A673 (cell line): ENCODE results near the gene MAP3K13. TPM values are rescaled to one million over a fixed set of nuclear protein-coding genes. Genes with fewer than 3 reads are reported as not detected.

Source experiments
- BruUV-seq: library from RNA; stranded (reverse); fragments of 400-500 nt; replicated peaks from 2 replicates; lab custom pipeline; 2021; lab: Mats Ljungman, UMichigan
- CTCF ChIA-PET: fragments of 300-600 bp; sonication (Branson Sonifier 250); formaldehyde crosslinking; loops from one replicate; lab custom pipeline; 2022; ENCODE audit warnings: antibody characterized with exemption; lab: Charles Lee
- POLR2A ChIA-PET: fragments of 300-600 bp; sonication (Branson Sonifier 250); formaldehyde crosslinking; loops from one replicate; lab custom pipeline; 2022; ENCODE audit warnings: antibody characterized with exemption; ENCODE audit not compliant: low non-redundant PET; lab: Charles Lee
- DNase-seq: peaks from one replicate; pipeline ENCODE4 v3.0.0-alpha.2; 2015; ENCODE audit warnings: low spot score
- H3K27ac ChIP-seq: fragments of 200-600 bp; sonication (generic); 2 replicates; pipeline ENCODE4 v1.5.1; 2016; ENCODE audit warnings: mixed run types, low read depth, mild to moderate bottlenecking, mixed read lengths, antibody characterized with exemption, low read length; ENCODE audit not compliant: poor library complexity, severe bottlenecking
- H3K27me3 ChIP-seq: fragments of 200-600 bp; sonication (generic); replicated peaks from 2 replicates; pipeline ENCODE4 v1.6.1; 2017; ENCODE audit warnings: mixed run types, low read depth, mild to moderate bottlenecking, mixed read lengths, antibody characterized with exemption, low read length; ENCODE audit not compliant: insufficient read depth, poor library complexity
- H3K36me3 ChIP-seq: fragments of 200-600 bp; sonication (generic); 2 replicates; pipeline ENCODE4 v1.6.1; 2016; ENCODE audit warnings: mixed run types, mild to moderate bottlenecking, mixed read lengths, antibody characterized with exemption, low read length; ENCODE audit not compliant: insufficient read depth, poor library complexity, severe bottlenecking
- H3K4me1 ChIP-seq: fragments of 200-600 bp; sonication (generic); 2 replicates; pipeline ENCODE4 v1.6.1; 2017; ENCODE audit warnings: mixed run types, mild to moderate bottlenecking, mixed read lengths, antibody characterized with exemption, low read length; ENCODE audit not compliant: insufficient read depth, poor library complexity, severe bottlenecking
- H3K4me3 ChIP-seq: fragments of 200-600 bp; sonication (generic); 2 replicates; pipeline ENCODE4 v1.5.1; 2016; ENCODE audit warnings: low read depth, mixed run types, mild to moderate bottlenecking, mixed read lengths, low read length; ENCODE audit not compliant: poor library complexity, severe bottlenecking
- H3K9me3 ChIP-seq: fragments of 200-600 bp; sonication (generic); 2 replicates; pipeline ENCODE4 v1.6.1; 2016; ENCODE audit warnings: mixed run types, low read depth, mild to moderate bottlenecking, mixed read lengths, antibody characterized with exemption, low read length; ENCODE audit not compliant: poor library complexity, severe bottlenecking
- EZH2 ChIP-seq: fragments of 200-600 bp; sonication (generic); IDR thresholded peaks from 2 replicates; pipeline ENCODE4 v1.6.1; 2017; ENCODE audit warnings: borderline replicate concordance, low read depth, mild to moderate bottlenecking, mixed read lengths, antibody characterized with exemption, low read length; ENCODE audit not compliant: poor library complexity, severe bottlenecking
- intact Hi-C: fragments of 100-400 bp; cut with micrococcal nuclease; formaldehyde crosslinking; loops from one replicate; pipeline ENCODE4 v1.10.0; 2022; ENCODE audit not compliant: unreplicated experiment
- total RNA-seq: library from RNA; stranded (reverse); gene quantifications from 2 replicates; pipeline ENCODE4 v1.2.3, GENCODE V29; 2021
- TF ChIP-seq, protein P1 (sequence below): fragments of 300-800, 200-600 bp; sonication (generic); conservative IDR thresholded peaks from 2 replicates; pipeline ENCODE4 v1.5.1; 2017; ENCODE audit warnings: low read depth, mild to moderate bottlenecking, antibody characterized with exemption, low read length, moderate library complexity, mixed read lengths

MAP3K13 gene
- total RNA-seq, 1 experiment from 2014 or later = 26.8 TPM

- no peaks in the 10 kb centered on the region for H3K36me3 ChIP-seq
- H3K27ac ChIP-seq = no peak overlapping the region
- ChIA-PET CTCF (no interaction called here), POLR2A (interaction anchor here (0.6 to 0.7 kb wide), 2 partner anchors 41 to 325 kb away, joined by 5 to 6 read pairs; partner anchors contain the start of gene LIPH)
- intact Hi-C loops = no loop called here
- no peaks in the 10 kb centered on the region for H3K4me1 ChIP-seq
- BruUV-seq = no TSS peak
- H3K4me3 ChIP-seq = no peak overlapping the region
- no peak for DNase-seq
- TF ChIP-seq, protein P1, sequence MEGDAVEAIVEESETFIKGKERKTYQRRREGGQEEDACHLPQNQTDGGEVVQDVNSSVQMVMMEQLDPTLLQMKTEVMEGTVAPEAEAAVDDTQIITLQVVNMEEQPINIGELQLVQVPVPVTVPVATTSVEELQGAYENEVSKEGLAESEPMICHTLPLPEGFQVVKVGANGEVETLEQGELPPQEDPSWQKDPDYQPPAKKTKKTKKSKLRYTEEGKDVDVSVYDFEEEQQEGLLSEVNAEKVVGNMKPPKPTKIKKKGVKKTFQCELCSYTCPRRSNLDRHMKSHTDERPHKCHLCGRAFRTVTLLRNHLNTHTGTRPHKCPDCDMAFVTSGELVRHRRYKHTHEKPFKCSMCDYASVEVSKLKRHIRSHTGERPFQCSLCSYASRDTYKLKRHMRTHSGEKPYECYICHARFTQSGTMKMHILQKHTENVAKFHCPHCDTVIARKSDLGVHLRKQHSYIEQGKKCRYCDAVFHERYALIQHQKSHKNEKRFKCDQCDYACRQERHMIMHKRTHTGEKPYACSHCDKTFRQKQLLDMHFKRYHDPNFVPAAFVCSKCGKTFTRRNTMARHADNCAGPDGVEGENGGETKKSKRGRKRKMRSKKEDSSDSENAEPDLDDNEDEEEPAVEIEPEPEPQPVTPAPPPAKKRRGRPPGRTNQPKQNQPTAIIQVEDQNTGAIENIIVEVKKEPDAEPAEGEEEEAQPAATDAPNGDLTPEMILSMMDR = no peak
- TF ChIP-seq EZH2 = no peak
- H3K9me3 ChIP-seq = no peaks in the 10 kb centered on the region
- no peaks in the 10 kb centered on the region for H3K27me3 ChIP-seq
Observed at GRCh38 chr3:185511711-185512110, 148.8 kb downstream of the MAP3K13 start.

DNA sequence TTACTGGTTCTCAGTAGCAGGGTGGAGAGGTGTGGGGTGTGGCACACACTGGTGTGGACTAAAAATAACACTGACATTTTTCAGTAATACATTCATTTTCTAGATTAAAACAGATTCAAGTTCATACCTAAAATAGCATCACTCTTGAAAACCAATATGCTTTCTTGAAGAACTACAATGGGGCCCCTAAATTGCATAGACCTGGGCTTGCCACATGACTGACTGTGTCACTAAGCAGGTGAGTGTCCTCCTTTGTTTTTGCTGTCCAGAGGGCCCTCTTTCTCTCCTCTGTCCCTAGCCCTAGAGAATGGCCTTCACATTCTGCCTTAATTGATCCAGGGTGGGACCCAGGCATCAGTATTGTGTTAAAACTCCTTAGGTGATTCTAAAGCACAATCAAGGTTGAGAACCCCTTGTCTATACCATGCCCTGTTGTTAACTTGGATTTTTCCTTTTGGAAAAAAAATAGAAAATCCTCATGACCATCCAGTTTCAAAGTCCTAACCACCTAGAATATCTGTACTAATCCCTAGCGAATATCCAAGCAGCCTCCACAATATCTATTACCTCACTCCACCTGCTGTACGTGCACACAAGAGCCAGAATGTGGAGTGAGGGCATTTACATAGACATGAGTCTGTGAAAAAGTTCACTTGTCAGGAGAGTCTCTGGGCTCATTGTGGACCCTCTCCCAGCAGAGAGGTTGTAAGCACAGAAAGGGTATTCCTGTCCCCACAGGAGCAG, 154.6 kb downstream of the MAP3K13 start:
- Histone ChIP-seq H3K4me1 (no peaks in the 10 kb centered on the region), H3K36me3 (no peaks in the 10 kb centered on the region), H3K27ac (no peak overlapping the region), H3K27me3 (no peaks in the 10 kb centered on the region), H3K4me3 (no peak overlapping the region), H3K9me3 (no peaks in the 10 kb centered on the region)
- no TSS peak for BruUV-seq
- ChIA-PET CTCF (no interaction called here), POLR2A (no interaction called here)
- no peak for TF ChIP-seq EZH2
- TF ChIP-seq, protein P1 = no peak
- DNase-seq = no peak
- intact Hi-C loops = no loop called here

GRCh38 chr3:185519021-185519420, 156.1 kb downstream of the MAP3K13 start:
- intact Hi-C loops = no loop called here
- Histone ChIP-seq H3K27me3 (no peaks in the 10 kb centered on the region), H3K27ac (no peak overlapping the region), H3K4me3 (no peak overlapping the region), H3K4me1 (no peaks in the 10 kb centered on the region), H3K9me3 (no peaks in the 10 kb centered on the region), H3K36me3 (no peaks in the 10 kb centered on the region)
- no peak for TF ChIP-seq EZH2
- TF ChIP-seq, protein P1 = no peak
- ChIA-PET CTCF (no interaction called here), POLR2A (no interaction called here)
- no TSS peak for BruUV-seq
- no peak for DNase-seq
